Measurements from ENCODE around the gene ZCCHC8.

Gene ZCCHC8

GRCh38 chr12:122500685-122501488 lies at the start of gene ZCCHC8:
Gene ZCCHC8, minus strand, starts transcription at chr12:122500932. Its CDS starts 92 bp downstream, at chr12:122500840.
- peak; percentile 71 for TF ChIP-seq ZFX (IDR thresholded peaks at IDR 0.05)
- no peak for TF ChIP-seq CTCF (conservative IDR thresholded peaks at IDR 0.05)
- H3K27ac ChIP-seq: peak within 1 kb of the TSS; percentile 98

- TF ChIP-seq ZFX (IDR thresholded peaks at IDR 0.05) (no peak), CTCF (conservative IDR thresholded peaks at IDR 0.05) (no peak)
- H3K27ac ChIP-seq: no peak overlapping the region
Measured at GRCh38 chr12:122547330-122547729, 46.6 kb upstream of the ZCCHC8 start.

- TF ChIP-seq CTCF (conservative IDR thresholded peaks at IDR 0.05) (no peak), ZFX (IDR thresholded peaks at IDR 0.05) (no peak)
- H3K27ac ChIP-seq: no peak overlapping the region
Measured at GRCh38 chr12:122545855-122546254, 45.1 kb upstream of the ZCCHC8 start.

GRCh38 chr12:122544537-122544936 lies 43.8 kb upstream of the ZCCHC8 start:
- no peak overlapping the region for H3K27ac ChIP-seq

GRCh38 chr12:122538496-122538895 lies 37.8 kb upstream of the ZCCHC8 start:
- no peak for TF ChIP-seq CTCF (conservative IDR thresholded peaks at IDR 0.05)
- no peak for TF ChIP-seq ZFX (IDR thresholded peaks at IDR 0.05)
- no peak overlapping the region for H3K27ac ChIP-seq

More at GRCh38 chr12:122544537-122544936, 43.8 kb upstream of the ZCCHC8 start:
- TF ChIP-seq CTCF (conservative IDR thresholded peaks at IDR 0.05) (no peak), ZFX (IDR thresholded peaks at IDR 0.05) (no peak)

GRCh38 chr12:122537021-122537420 lies 36.3 kb upstream of the ZCCHC8 start:
- H3K27ac ChIP-seq: no peak overlapping the region
- TF ChIP-seq ZFX (IDR thresholded peaks at IDR 0.05) (no peak), CTCF (conservative IDR thresholded peaks at IDR 0.05) (no peak)

- TF ChIP-seq ZFX (IDR thresholded peaks at IDR 0.05): no peak
- TF ChIP-seq CTCF (conservative IDR thresholded peaks at IDR 0.05): no peak
Measured at GRCh38 chr12:122533856-122534255, 33.1 kb upstream of the ZCCHC8 start.

More at GRCh38 chr12:122533856-122534255, 33.1 kb upstream of the ZCCHC8 start:
- no peak overlapping the region for H3K27ac ChIP-seq
